NCI-H146 (cell line): ENCODE measurements around the gene ZNF853.
"Not testable (repeated sequence)": the region's sequence is repeated elsewhere in the genome, so short reads cannot be mapped to it uniquely, and the experiment has no call there.

Experiments used
- DNase-seq: peaks from one replicate; lab custom pipeline; 2025; lab: John Stamatoyannopoulos, UW

ZNF853 gene

GRCh38 chr7:6614953-6615722 is at the start of gene ZNF853:
TSS of gene ZNF853 (plus strand) at chr7:6615610. CDS start at chr7:6616175, 565 bp downstream.
- DNase-seq = peak; percentile 64

GRCh38 chr7:6565655-6566054 is 49.8 kb upstream of the ZNF853 start:
- DNase-seq = no peak

- no peak for DNase-seq
These were observed 47.5 kb upstream of the ZNF853 start for GRCh38 chr7:6567886-6568285.

GRCh38 chr7:6571160-6571779 is 44.1 kb upstream of the ZNF853 start:
- DNase-seq = no peak

- DNase-seq = no peak
These were observed 40.0 kb upstream of the ZNF853 start for GRCh38 chr7:6575281-6576023.

- peak; percentile 29 for DNase-seq
These were observed 39.2 kb upstream of the ZNF853 start for GRCh38 chr7:6576024-6576866.

- peak; percentile 29 for DNase-seq
These were observed 38.5 kb upstream of the ZNF853 start for GRCh38 chr7:6576867-6577368.

GRCh38 chr7:6577369-6578113 is 37.9 kb upstream of the ZNF853 start, which contains the start of gene ZDHHC4:
TSS of gene ZDHHC4 (plus strand) at chr7:6577454. CDS start at chr7:6580562, 3,108 bp downstream.
- DNase-seq = peak; percentile 89

GRCh38 chr7:6578114-6579084 is 37.0 kb upstream of the ZNF853 start:
- no peak for DNase-seq

- DNase-seq = no peak
These were observed 36.0 kb upstream of the ZNF853 start for GRCh38 chr7:6579446-6579845.

- DNase-seq = not testable (repeated sequence)
These were observed 29.5 kb upstream of the ZNF853 start for GRCh38 chr7:6585746-6586432.

- DNase-seq = no peak
These were observed 26.8 kb upstream of the ZNF853 start for GRCh38 chr7:6588566-6588965.

GRCh38 chr7:6589151-6589828 is 26.1 kb upstream of the ZNF853 start:
- DNase-seq = no peak

- peak; percentile 77 for DNase-seq
These were observed 25.4 kb upstream of the ZNF853 start, which contains the start of gene INTS15 for GRCh38 chr7:6589829-6590644. TSS of gene INTS15 (plus strand) at chr7:6590021. CDS start at chr7:6590284, 263 bp downstream.

GRCh38 chr7:6590645-6591110 is 24.7 kb upstream of the ZNF853 start:
- no peak for DNase-seq

- DNase-seq = no peak
These were observed 15.3 kb upstream of the ZNF853 start for GRCh38 chr7:6600093-6600492.

- no peak for DNase-seq
These were observed 11.0 kb upstream of the ZNF853 start for GRCh38 chr7:6604458-6604857.
